Heart left ventricle (tissue), 13 donors: ENCODE data around the gene CRYAB.

Experiments
- POLR2A ChIP-seq, 2 donors: fragments of 450-650 bp; IDR thresholded peaks; one replicate each; pipeline ENCODE4 v1.6.1; 2017; ENCODE audit warnings: antibody characterized with exemption in 2 of 2, mild to moderate bottlenecking in 2 of 2, moderate library complexity in 2 of 2
- TF ChIP-seq, protein P1 (sequence below), 12 donors: fragments of 200-600 bp; sonication (generic) in 4 of 12; IDR thresholded peaks; one replicate each; pipeline versions ENCODE4 v1.5.0 to v1.8.0; 2018 to 2022; ENCODE audit warnings: antibody characterized with exemption in 12 of 12, mild to moderate bottlenecking in 5 of 12
- donor health status: ischemic (EF 13 %, LVEDD 7.1; RV severe dilation, severe dysfunction).
- donor health status: DM: no; HTN: yes; CAD: no.
- donor health status: DM: no; HTN: no; CAD: no.
- donor health status: ischemic (EF 25% LVEDD 6.9; RV normal size, moderate dysfunction).
- donor health status: ischemic (EF 25% LVEDD 5.7; RV mildly dilated, moderate dysfunction).
- donor health status: ischemic (EF 35%, LVEDD 5.7; RV mildly dilated, moderate dysfunction).
- donor health status: nonischemic (EF 11% LVEDD 7.7; RV severe dilation, severe dysfunction).
- donor health status: DM: yes; HTN: yes; CAD: no.
- donor health status: PGD.
- donor health status: ischemic (EF 29% LVEDD 5.4; RV normal size, mild dysfunction).
- donor health status: nonischemic (EF 23%, LVEDD 6.1; RV moderate dilation, normal function).

GRCh38 chr11:111933872-111934271 lies 22.3 kb upstream of the CRYAB start:
- TF ChIP-seq, protein P1, sequence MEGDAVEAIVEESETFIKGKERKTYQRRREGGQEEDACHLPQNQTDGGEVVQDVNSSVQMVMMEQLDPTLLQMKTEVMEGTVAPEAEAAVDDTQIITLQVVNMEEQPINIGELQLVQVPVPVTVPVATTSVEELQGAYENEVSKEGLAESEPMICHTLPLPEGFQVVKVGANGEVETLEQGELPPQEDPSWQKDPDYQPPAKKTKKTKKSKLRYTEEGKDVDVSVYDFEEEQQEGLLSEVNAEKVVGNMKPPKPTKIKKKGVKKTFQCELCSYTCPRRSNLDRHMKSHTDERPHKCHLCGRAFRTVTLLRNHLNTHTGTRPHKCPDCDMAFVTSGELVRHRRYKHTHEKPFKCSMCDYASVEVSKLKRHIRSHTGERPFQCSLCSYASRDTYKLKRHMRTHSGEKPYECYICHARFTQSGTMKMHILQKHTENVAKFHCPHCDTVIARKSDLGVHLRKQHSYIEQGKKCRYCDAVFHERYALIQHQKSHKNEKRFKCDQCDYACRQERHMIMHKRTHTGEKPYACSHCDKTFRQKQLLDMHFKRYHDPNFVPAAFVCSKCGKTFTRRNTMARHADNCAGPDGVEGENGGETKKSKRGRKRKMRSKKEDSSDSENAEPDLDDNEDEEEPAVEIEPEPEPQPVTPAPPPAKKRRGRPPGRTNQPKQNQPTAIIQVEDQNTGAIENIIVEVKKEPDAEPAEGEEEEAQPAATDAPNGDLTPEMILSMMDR (IDR thresholded peaks at IDR 0.05) = no peak
- no peak for TF ChIP-seq POLR2A (IDR thresholded peaks at IDR 0.05)
